Measurements from ENCODE around the gene SLC46A1.

DNA sequence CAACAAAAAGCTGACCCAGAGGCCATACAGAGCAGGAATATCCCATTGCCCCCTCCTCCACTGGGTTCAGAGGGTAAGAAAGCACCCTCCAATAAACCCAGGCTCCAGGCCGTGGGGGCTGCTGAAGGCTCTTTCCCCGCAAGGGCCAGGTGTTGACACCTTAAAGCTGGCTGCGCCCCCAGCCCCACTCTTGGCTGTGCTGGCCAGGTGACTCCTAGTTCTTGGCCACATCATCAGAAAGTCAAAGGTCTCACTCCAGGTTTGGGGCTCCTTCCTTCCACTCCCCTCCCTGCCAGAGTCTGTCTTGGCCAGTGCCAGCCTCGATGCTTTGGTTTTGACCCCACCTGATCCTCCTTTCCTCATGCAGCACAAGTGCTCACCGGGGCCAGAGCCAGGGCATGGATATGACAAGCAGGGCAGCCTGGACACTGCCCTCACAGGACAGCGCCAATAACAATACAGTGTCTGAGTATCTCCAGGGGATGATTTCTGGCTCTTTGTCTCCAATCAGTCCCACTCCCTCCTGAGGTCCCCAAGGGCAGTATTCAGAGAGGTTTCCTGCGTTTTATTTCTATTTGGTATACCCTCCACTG is 8.2 kb downstream of the SLC46A1 start:
- TF ChIP-seq SUZ12 (IDR thresholded peaks at IDR 0.05): no peak
- no peak for TF ChIP-seq BHLHE40 (IDR thresholded peaks at IDR 0.05; ENCODE audit: borderline replicate concordance)
- no peak for TF ChIP-seq FOXA1 (IDR thresholded peaks at IDR 0.05)
- TF ChIP-seq LEF1 (IDR thresholded peaks at IDR 0.05; ENCODE audit: borderline replicate concordance): no peak

Measured in HEK293T (cell line).